Muscle layer of colon (tissue), 2 donors: ENCODE data around the gene NEK4.

ENCODE experiments used
- H3K27ac ChIP-seq: one replicate; pipeline ENCODE4 v1.7.0; 2013; ENCODE audit warnings: low read depth, mild to moderate bottlenecking, low read length, moderate library complexity
- H3K27me3 ChIP-seq, 2 donors: one replicate each; pipeline ENCODE4 v1.7.0; 2013; ENCODE audit warnings: low read length in 2 of 2, mild to moderate bottlenecking in 2 of 2; ENCODE audit not compliant: insufficient read depth in 2 of 2, control insufficient read depth in 1 of 2
- H3K36me3 ChIP-seq: one replicate; pipeline ENCODE4 v1.7.0; 2013; ENCODE audit warnings: mild to moderate bottlenecking, low read length; ENCODE audit not compliant: insufficient read depth
- H3K4me1 ChIP-seq: one replicate; pipeline ENCODE4 v1.7.0; 2013; ENCODE audit warnings: mild to moderate bottlenecking, low read length; ENCODE audit not compliant: insufficient read depth
- H3K4me3 ChIP-seq, 2 donors: one replicate each; pipeline ENCODE4 v1.7.0; 2013; ENCODE audit warnings: low read length in 2 of 2, low read depth in 1 of 2, mild to moderate bottlenecking in 1 of 2, moderate library complexity in 1 of 2
- H3K9ac ChIP-seq: one replicate; pipeline ENCODE4 v1.7.0; 2013; ENCODE audit warnings: low read length
- H3K9me3 ChIP-seq: one replicate; pipeline ENCODE4 v1.7.0; 2013; ENCODE audit warnings: mild to moderate bottlenecking, low read length
- donor health status: abdominal sarcoma.
- donor health status: Adenocarcinoma of cecum.

Gene NEK4

DNA sequence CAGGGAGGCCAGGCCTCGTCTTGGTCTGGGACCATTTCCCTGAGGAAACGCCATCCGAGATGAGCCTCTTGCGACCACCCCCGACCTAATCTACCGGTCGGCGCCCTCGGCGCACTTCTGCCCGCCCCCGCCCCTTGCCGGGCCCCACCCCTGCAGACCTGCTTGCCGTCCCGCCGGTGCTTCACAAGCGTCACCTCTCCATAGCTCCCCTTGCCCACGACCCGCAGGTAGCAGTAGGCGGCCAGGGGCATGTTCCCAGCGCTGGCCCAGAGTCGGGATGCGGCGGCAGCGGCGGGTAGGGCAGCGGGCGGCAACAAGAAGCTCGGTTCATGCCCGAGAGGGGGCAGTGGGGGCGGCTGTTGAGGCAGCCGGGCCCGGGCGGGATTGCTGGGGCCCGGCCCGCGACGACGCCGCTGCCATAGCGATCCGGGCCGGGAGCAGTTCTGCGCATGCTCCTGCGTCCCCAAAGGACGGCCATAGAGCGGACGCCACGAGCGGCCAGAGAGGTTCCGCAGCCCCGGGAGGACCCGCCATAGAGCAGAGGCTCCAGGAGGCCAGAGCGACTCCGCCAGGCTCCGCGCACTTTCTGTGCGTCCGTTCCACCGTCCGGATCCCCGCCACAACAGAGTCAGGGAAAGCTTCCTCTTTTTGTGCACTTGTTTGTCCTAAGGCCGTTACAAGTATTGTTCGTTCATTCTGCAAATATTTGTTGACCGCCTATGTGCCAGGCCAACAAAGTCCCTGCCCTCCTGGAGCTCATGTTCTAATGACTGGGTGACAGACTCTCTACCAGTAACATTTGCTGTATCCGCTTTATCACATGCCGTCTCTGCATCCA is at the start of gene NEK4:
TSS of gene NEK4 (minus strand) at position 445 of the 838 bp plus-strand sequence. CDS start at position 251, 194 bp downstream.
- Histone ChIP-seq H3K9me3 (no peaks in the 10 kb centered on the region), H3K4me1 (peaks cover 9% of the 10 kb centered on the region), H3K27me3 (no peaks in the 10 kb centered on the region), H3K4me3 (peak within 1 kb of the TSS; percentile 77 to 93), H3K9ac (peak within 1 kb of the TSS; percentile 19), H3K36me3 (peaks cover 8% of the 10 kb centered on the region), H3K27ac (peak within 1 kb of the TSS; percentile 68)

DNA sequence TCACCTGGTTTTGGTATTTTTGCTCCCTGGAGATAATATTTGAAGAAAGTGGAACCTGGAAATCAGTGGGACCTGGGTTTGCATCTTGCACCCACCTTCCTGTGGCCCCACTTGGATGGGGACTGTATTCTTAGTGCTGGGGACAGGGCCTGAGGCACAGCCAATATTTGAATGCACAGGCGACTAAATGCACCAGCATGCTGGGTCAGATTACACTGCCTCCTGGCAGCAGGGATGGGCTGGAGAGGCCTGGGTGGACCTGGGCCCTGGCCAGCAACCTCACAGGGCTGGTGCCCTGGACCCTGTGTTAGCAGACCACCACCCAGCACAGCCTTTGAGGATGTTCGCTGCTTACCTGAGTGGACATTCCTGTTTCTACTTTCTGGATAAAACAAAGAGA is 49.2 kb upstream of the NEK4 start:
- Histone ChIP-seq H3K27me3 (no peaks in the 10 kb centered on the region), H3K9me3 (no peaks in the 10 kb centered on the region), H3K9ac (no peak overlapping the region), H3K4me3 (no peak overlapping the region), H3K27ac (no peak overlapping the region), H3K36me3 (no peaks in the 10 kb centered on the region), H3K4me1 (no peaks in the 10 kb centered on the region)

DNA sequence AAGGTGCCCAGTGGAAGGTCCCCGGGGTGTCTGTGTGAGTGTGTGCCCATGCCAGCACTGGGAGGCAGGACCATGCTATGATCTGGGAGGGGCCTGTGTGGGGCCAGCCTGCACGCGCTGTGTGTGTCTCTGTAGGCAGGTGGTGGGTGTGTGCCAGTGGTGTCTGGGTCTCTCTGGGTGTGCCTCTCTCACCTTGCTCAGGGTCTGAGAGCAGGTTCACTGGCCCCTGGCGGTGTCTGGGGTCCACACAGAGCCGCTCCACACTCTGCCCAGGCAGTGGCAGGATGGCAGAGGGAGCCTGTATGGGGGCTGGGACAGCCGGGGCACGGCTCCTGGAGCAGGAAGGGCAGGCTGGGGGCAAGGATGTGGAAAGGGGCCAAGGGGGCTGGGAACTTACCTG is 47.1 kb upstream of the NEK4 start:
- H3K9me3 ChIP-seq: no peaks in the 10 kb centered on the region
- no peaks in the 10 kb centered on the region for H3K27me3 ChIP-seq
- H3K4me1 ChIP-seq: no peaks in the 10 kb centered on the region
- H3K36me3 ChIP-seq: no peaks in the 10 kb centered on the region
- H3K27ac ChIP-seq: no peak overlapping the region
- no peak overlapping the region for H3K9ac ChIP-seq
- no peak overlapping the region for H3K4me3 ChIP-seq

DNA sequence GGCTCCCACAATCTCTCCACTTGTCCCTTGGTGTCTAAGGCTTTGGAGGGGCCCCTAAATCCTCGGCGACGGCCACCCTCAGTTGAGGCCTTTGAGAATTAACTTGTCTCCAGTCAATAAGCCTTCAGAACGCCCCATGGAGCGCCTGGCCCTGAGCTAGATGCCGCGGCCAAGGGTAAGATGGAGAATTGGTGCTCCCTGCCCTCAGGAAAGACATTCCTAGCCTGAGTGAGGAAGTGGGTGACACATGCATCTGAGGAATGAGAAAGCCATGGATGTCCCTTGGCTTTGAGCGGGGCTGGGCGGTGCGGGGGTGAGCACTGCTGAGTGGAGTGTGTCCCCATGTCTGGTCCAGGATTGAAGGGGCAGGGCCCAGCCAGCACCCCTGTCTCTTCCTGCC is 46.5 kb upstream of the NEK4 start:
- no peaks in the 10 kb centered on the region for H3K9me3 ChIP-seq
- H3K27me3 ChIP-seq: no peaks in the 10 kb centered on the region
- H3K4me3 ChIP-seq: no peak overlapping the region
- H3K36me3 ChIP-seq: no peaks in the 10 kb centered on the region
- H3K27ac ChIP-seq: no peak overlapping the region
- no peak overlapping the region for H3K9ac ChIP-seq
- no peaks in the 10 kb centered on the region for H3K4me1 ChIP-seq

GRCh38 chr3:52816654-52817053 is 45.9 kb upstream of the NEK4 start:
- Histone ChIP-seq H3K9me3 (no peaks in the 10 kb centered on the region), H3K36me3 (no peaks in the 10 kb centered on the region), H3K27me3 (no peaks in the 10 kb centered on the region), H3K9ac (no peak overlapping the region), H3K27ac (no peak overlapping the region), H3K4me1 (no peaks in the 10 kb centered on the region), H3K4me3 (no peak overlapping the region)

DNA sequence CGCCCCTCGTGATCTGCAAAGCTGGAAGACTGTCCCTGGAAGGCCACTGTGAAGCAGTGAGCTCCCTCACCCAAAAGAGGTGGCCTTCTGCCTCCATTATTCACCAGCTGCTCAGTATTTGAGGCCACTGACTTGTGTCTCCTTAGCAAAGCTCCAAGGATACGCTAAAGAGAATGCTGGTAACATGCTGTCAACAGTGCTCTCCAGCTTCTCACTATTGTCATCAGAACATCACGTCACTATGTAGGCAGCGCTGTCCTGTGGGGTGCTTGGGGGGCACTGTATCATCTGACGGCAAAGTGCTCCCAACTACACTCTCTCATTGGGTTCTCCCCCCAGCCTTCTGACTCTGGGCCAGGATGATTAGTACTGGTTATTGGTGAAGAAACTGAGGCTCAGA is 45.5 kb upstream of the NEK4 start:
- H3K9me3 ChIP-seq: no peaks in the 10 kb centered on the region
- H3K9ac ChIP-seq: no peak overlapping the region
- no peaks in the 10 kb centered on the region for H3K27me3 ChIP-seq
- no peaks in the 10 kb centered on the region for H3K4me1 ChIP-seq
- H3K4me3 ChIP-seq: no peak overlapping the region
- no peak overlapping the region for H3K27ac ChIP-seq
- H3K36me3 ChIP-seq: no peaks in the 10 kb centered on the region

- no peaks in the 10 kb centered on the region for H3K36me3 ChIP-seq
- H3K4me3 ChIP-seq: no peak overlapping the region
- H3K27ac ChIP-seq: no peak overlapping the region
- no peaks in the 10 kb centered on the region for H3K27me3 ChIP-seq
- no peak overlapping the region for H3K9ac ChIP-seq
- no peaks in the 10 kb centered on the region for H3K4me1 ChIP-seq
- no peaks in the 10 kb centered on the region for H3K9me3 ChIP-seq
Measured at GRCh38 chr3:52813810-52814209, 43.1 kb upstream of the NEK4 start.

GRCh38 chr3:52811452-52812011 is 40.8 kb upstream of the NEK4 start:
- Histone ChIP-seq H3K27ac (no peak overlapping the region), H3K9ac (no peak overlapping the region), H3K27me3 (no peaks in the 10 kb centered on the region), H3K36me3 (no peaks in the 10 kb centered on the region), H3K9me3 (no peaks in the 10 kb centered on the region), H3K4me1 (no peaks in the 10 kb centered on the region), H3K4me3 (no peak overlapping the region)

- Histone ChIP-seq H3K9ac (no peak overlapping the region), H3K9me3 (no peaks in the 10 kb centered on the region), H3K4me1 (no peaks in the 10 kb centered on the region), H3K27me3 (peaks cover 0 to 2% of the 10 kb centered on the region in 2 donors), H3K36me3 (no peaks in the 10 kb centered on the region), H3K27ac (no peak overlapping the region), H3K4me3 (no peak overlapping the region)
Measured at GRCh38 chr3:52810923-52811322, 40.2 kb upstream of the NEK4 start.

GRCh38 chr3:52809662-52810377 is 39.1 kb upstream of the NEK4 start:
- no peak overlapping the region for H3K9ac ChIP-seq
- H3K9me3 ChIP-seq: no peaks in the 10 kb centered on the region
- no peak overlapping the region for H3K4me3 ChIP-seq
- H3K27ac ChIP-seq: no peak overlapping the region
- peaks cover 0 to 5% of the 10 kb centered on the region in 2 donors for H3K27me3 ChIP-seq
- H3K4me1 ChIP-seq: no peaks in the 10 kb centered on the region
- no peaks in the 10 kb centered on the region for H3K36me3 ChIP-seq

DNA sequence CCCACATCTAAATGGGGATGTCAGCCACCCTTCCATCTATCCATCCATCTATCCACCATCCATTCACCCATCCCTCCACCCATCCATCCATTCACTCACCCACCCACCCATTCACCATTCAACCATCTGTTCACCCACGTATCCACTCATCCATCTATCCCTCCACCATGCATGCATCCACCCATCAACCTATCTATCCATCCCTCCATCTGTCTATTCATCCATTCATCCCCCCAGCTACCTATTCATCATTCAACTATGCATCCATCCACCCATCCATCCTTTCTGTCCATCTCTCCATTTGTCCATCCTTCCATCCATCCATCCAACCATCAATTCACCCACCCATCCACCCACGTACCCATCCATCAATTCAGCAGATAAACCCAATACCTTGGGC is 38.4 kb upstream of the NEK4 start:
- H3K9ac ChIP-seq: no peak overlapping the region
- no peaks in the 10 kb centered on the region for H3K9me3 ChIP-seq
- H3K36me3 ChIP-seq: no peaks in the 10 kb centered on the region
- no peak overlapping the region for H3K27ac ChIP-seq
- H3K4me3 ChIP-seq: no peak overlapping the region
- peaks cover 0 to 5% of the 10 kb centered on the region in 2 donors for H3K27me3 ChIP-seq
- no peaks in the 10 kb centered on the region for H3K4me1 ChIP-seq
